OCI-LY3 (cell line): ENCODE measurements around the gene NR6A1.

Source experiments
- H2AFZ ChIP-seq: fragments of 200-600, 300-600 bp; shearing (Covaris generic); 2 replicates; pipeline ENCODE4 v1.6.0; 2014; ENCODE audit warnings: antibody characterized with exemption, low read depth, low read length
- H3K27ac ChIP-seq: fragments of 200-600, 300-600 bp; sonication (generic); 2 replicates; pipeline ENCODE4 v1.5.1; 2014; ENCODE audit warnings: mild to moderate bottlenecking, low read length, moderate library complexity, mixed read lengths
- H3K27me3 ChIP-seq: fragments of 200-600, 300-600 bp; sonication (generic); 2 replicates; pipeline ENCODE4 v1.6.1; 2014; ENCODE audit warnings: low read depth, low read length, mixed read lengths
- H3K36me3 ChIP-seq: fragments of 200-600, 300-600 bp; sonication (generic); replicated peaks from 2 replicates; pipeline ENCODE3; 2014; ENCODE audit warnings: low read depth, low read length, mixed read lengths
- H3K4me1 ChIP-seq: fragments of 300-600, 200-600 bp; sonication (generic); 2 replicates; pipeline ENCODE4 v1.6.1; 2014; ENCODE audit warnings: low read length, mixed read lengths
- H3K4me2 ChIP-seq: fragments of 200-600, 300-600 bp; sonication (generic); 2 replicates; pipeline ENCODE4 v1.6.1; 2014; ENCODE audit warnings: low read length, mixed read lengths
- H3K4me3 ChIP-seq: fragments of 300-600, 200-600 bp; sonication (generic); 2 replicates; pipeline ENCODE4 v1.5.1; 2014; ENCODE audit warnings: antibody characterized with exemption, mild to moderate bottlenecking, low read length, moderate library complexity
- H3K79me2 ChIP-seq: fragments of 300-600, 200-600 bp; shearing (Covaris generic); 2 replicates; pipeline ENCODE4 v1.6.1; 2014; ENCODE audit warnings: mild to moderate bottlenecking, low read length, mixed read lengths
- H3K9ac ChIP-seq: fragments of 300-600, 200-600 bp; shearing (Covaris generic); 2 replicates; pipeline ENCODE4 v1.6.0; 2014; ENCODE audit warnings: mild to moderate bottlenecking, low read length, moderate library complexity
- H3K9me3 ChIP-seq: fragments of 200-600, 300-600 bp; shearing (Covaris generic); 2 replicates; pipeline ENCODE4 v1.6.1; 2014; ENCODE audit warnings: low read length, mixed read lengths; ENCODE audit not compliant: insufficient read depth
- H4K20me1 ChIP-seq: fragments of 200-600, 300-600 bp; sonication (generic); 2 replicates; pipeline ENCODE4 v1.6.1; 2016; ENCODE audit warnings: low read length, mixed read lengths; ENCODE audit not compliant: insufficient read depth
- EZH2phosphoT487 ChIP-seq: fragments of 200-600 bp; shearing (Covaris generic); IDR thresholded peaks from 2 replicates; pipeline ENCODE4 v1.6.1; 2018; ENCODE audit warnings: antibody characterized with exemption, mixed run types, low read depth
- TF ChIP-seq, protein P1 (sequence below): fragments of 200-600, 300-600 bp; sonication (generic); IDR thresholded peaks from 2 replicates; pipeline ENCODE4 v1.5.1; 2014; ENCODE audit warnings: antibody characterized with exemption, low read length, low read depth

NR6A1 gene

DNA sequence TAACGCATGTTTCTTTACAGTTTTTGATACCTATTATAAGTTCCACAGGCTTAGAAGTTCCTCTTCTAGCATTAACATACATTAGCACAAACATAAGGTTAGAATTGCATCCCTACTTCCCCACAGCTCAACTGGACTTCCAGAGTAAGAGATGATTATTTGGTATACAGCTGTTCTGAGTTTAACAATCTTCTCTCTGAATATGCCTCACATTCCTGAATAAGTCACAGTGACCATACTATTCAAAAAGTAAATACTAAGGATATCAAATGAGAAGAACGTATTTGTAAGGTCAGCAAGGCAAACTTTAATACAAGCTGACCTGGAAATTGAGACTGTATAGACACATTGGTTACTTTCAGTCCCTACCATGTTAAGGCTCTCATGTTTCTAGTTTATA, 21.3 kb downstream of the NR6A1 start:
- no peaks in the 10 kb centered on the region for H3K4me1 ChIP-seq
- no peak overlapping the region for H3K4me3 ChIP-seq
- peaks cover 77% of the 10 kb centered on the region for H3K79me2 ChIP-seq
- H3K4me2 ChIP-seq: no peak overlapping the region
- no peaks in the 10 kb centered on the region for H3K27me3 ChIP-seq
- H3K36me3 ChIP-seq: no peaks in the 10 kb centered on the region
- H2AFZ ChIP-seq: no peak overlapping the region
- no peak overlapping the region for H3K27ac ChIP-seq
- TF ChIP-seq, protein P1, sequence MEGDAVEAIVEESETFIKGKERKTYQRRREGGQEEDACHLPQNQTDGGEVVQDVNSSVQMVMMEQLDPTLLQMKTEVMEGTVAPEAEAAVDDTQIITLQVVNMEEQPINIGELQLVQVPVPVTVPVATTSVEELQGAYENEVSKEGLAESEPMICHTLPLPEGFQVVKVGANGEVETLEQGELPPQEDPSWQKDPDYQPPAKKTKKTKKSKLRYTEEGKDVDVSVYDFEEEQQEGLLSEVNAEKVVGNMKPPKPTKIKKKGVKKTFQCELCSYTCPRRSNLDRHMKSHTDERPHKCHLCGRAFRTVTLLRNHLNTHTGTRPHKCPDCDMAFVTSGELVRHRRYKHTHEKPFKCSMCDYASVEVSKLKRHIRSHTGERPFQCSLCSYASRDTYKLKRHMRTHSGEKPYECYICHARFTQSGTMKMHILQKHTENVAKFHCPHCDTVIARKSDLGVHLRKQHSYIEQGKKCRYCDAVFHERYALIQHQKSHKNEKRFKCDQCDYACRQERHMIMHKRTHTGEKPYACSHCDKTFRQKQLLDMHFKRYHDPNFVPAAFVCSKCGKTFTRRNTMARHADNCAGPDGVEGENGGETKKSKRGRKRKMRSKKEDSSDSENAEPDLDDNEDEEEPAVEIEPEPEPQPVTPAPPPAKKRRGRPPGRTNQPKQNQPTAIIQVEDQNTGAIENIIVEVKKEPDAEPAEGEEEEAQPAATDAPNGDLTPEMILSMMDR: no peak
- TF ChIP-seq EZH2phosphoT487: no peak
- no peaks in the 10 kb centered on the region for H3K9me3 ChIP-seq
- no peak overlapping the region for H3K9ac ChIP-seq
- H4K20me1 ChIP-seq: peaks cover 74% of the 10 kb centered on the region

DNA sequence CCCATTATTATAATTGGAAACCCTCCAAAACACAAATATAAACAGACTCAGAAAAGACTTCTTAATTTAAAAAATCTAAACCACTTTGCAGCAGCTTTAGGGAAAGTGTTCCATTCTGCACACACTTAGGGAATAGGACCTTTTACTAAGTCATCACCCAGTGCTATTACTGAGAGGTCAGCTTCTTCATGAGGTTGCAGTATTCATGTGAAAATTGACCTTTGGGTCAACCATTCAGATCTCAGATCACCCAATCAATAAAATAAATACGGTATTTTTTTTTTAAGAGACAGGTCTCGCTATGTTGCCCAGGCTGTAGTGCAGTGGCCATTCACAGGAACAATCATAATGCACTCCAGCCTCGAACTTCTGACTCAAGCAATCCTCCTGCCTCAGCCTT, 21.8 kb downstream of the NR6A1 start:
- no peaks in the 10 kb centered on the region for H3K9me3 ChIP-seq
- no peak overlapping the region for H3K27ac ChIP-seq
- H3K36me3 ChIP-seq: no peaks in the 10 kb centered on the region
- H3K4me1 ChIP-seq: no peaks in the 10 kb centered on the region
- H3K4me3 ChIP-seq: no peak overlapping the region
- no peaks in the 10 kb centered on the region for H3K27me3 ChIP-seq
- no peak overlapping the region for H3K4me2 ChIP-seq
- peaks cover 77% of the 10 kb centered on the region for H3K79me2 ChIP-seq
- no peak overlapping the region for H3K9ac ChIP-seq
- peaks cover 74% of the 10 kb centered on the region for H4K20me1 ChIP-seq
- TF ChIP-seq EZH2phosphoT487: no peak
- TF ChIP-seq, protein P1: no peak
- H2AFZ ChIP-seq: no peak overlapping the region

DNA sequence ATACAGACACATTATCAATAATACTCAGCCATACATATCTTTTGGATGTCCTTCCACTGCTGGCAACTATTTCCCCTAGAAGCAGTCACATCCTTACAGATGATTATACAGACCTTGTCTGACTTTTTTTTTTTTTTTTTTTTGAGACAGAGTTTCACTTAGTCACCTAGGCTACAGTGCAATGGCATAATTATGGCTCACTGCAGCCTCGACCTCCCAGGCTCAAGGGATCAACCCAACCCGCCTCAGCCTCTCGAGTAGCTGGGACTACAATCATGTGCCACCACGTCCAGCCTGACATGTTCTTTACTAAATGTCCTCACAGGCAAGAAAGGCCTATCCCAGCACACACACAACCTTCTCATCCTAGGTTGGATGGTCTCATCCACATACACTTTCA, 24.0 kb downstream of the NR6A1 start:
- no peak overlapping the region for H3K4me3 ChIP-seq
- H4K20me1 ChIP-seq: peaks cover 71% of the 10 kb centered on the region
- no peak for TF ChIP-seq EZH2phosphoT487
- TF ChIP-seq, protein P1: no peak
- no peaks in the 10 kb centered on the region for H3K27me3 ChIP-seq
- no peaks in the 10 kb centered on the region for H3K36me3 ChIP-seq
- H3K9ac ChIP-seq: no peak overlapping the region
- H3K27ac ChIP-seq: no peak overlapping the region
- no peak overlapping the region for H2AFZ ChIP-seq
- peaks cover 66% of the 10 kb centered on the region for H3K79me2 ChIP-seq
- H3K4me2 ChIP-seq: no peak overlapping the region
- H3K4me1 ChIP-seq: no peaks in the 10 kb centered on the region
- H3K9me3 ChIP-seq: no peaks in the 10 kb centered on the region

DNA sequence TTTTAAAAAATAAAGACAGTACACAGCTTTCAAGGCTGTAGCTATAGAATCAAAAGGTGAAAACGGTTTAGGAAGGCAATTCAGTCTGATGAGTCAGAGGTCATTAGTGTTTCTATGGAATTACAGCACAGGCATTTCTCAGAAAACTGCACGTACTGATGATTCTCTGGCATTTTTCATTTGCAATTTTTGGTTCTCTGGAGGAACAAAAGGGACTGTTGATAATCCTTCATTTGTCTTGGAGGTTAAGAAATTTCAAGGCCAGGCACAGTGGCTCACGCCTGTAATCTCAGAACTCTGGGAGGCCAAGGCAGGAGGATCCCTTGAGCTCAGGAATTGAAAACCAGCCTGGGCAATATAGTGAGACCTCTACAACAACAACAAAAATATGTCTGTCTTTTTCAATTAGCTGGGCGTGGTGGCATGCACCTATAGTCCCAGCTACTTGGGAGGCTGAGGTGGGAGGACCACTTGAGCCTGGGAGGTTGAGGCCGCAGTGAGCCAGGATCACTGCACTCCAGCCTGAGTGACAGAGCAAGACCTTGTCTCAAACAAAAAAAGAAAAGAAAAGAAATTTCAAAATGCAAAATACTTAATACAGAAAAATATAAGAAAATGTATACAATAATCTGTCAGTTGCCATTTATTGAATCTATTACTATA, 27.3 kb downstream of the NR6A1 start:
- H3K4me2 ChIP-seq: no peak overlapping the region
- TF ChIP-seq EZH2phosphoT487: no peak
- TF ChIP-seq, protein P1: no peak
- H2AFZ ChIP-seq: no peak overlapping the region
- H3K36me3 ChIP-seq: peaks cover 17% of the 10 kb centered on the region
- H3K4me1 ChIP-seq: no peaks in the 10 kb centered on the region
- H3K4me3 ChIP-seq: no peak overlapping the region
- no peaks in the 10 kb centered on the region for H3K27me3 ChIP-seq
- no peak overlapping the region for H3K27ac ChIP-seq
- H3K9ac ChIP-seq: no peak overlapping the region
- H3K9me3 ChIP-seq: no peaks in the 10 kb centered on the region
- H3K79me2 ChIP-seq: peaks cover 63% of the 10 kb centered on the region
- peaks cover 75% of the 10 kb centered on the region for H4K20me1 ChIP-seq
